ENCODE measurements around the gene IPO8.
A peak's percentile ranks its signal among the peaks of the same experiment; 100 is the strongest.

The IPO8 gene

GRCh38 chr12:30695199-30696102, at the start of gene IPO8:
TSS of gene IPO8 (minus strand) at chr12:30695869. CDS start at chr12:30695647, 222 bp downstream.
- peak; percentile 87 for DNase-seq

- no peak for DNase-seq
Measured at GRCh38 chr12:30744321-30744720, 48.7 kb upstream of the IPO8 start.

- DNase-seq: no peak
Measured at GRCh38 chr12:30740274-30740673, 44.6 kb upstream of the IPO8 start.

- DNase-seq: no peak
Measured at GRCh38 chr12:30739020-30739419, 43.4 kb upstream of the IPO8 start.

GRCh38 chr12:30732954-30733637, 37.4 kb upstream of the IPO8 start:
- DNase-seq: no peak

GRCh38 chr12:30730011-30730410, 34.3 kb upstream of the IPO8 start:
- no peak for DNase-seq

- DNase-seq: no peak
Measured at GRCh38 chr12:30729547-30729946, 33.9 kb upstream of the IPO8 start.

GRCh38 chr12:30726647-30727046, 31.0 kb upstream of the IPO8 start:
- DNase-seq: no peak

GRCh38 chr12:30725739-30726138, 30.1 kb upstream of the IPO8 start:
- no peak for DNase-seq

GRCh38 chr12:30719060-30719459, 23.4 kb upstream of the IPO8 start:
- no peak for DNase-seq

GRCh38 chr12:30707613-30708342, 12.1 kb upstream of the IPO8 start:
- DNase-seq: no peak

GRCh38 chr12:30706476-30706875, 10.8 kb upstream of the IPO8 start:
- DNase-seq: no peak

GRCh38 chr12:30701056-30701455, 5.4 kb upstream of the IPO8 start:
- no peak for DNase-seq

- DNase-seq: no peak
Measured at GRCh38 chr12:30700216-30700900, 4.7 kb upstream of the IPO8 start.

GRCh38 chr12:30698346-30698745, 2.7 kb upstream of the IPO8 start:
- DNase-seq: no peak

- no peak for DNase-seq
Measured at GRCh38 chr12:30696943-30697342, 1.3 kb upstream of the IPO8 start.

GRCh38 chr12:30696486-30696885, 817 bp upstream of the IPO8 start:
- no peak for DNase-seq

- DNase-seq: no peak
Measured at GRCh38 chr12:30696103-30696408, 387 bp upstream of the IPO8 start.

GRCh38 chr12:30694412-30695198, 1.1 kb downstream of the IPO8 start:
- DNase-seq: no peak

GRCh38 chr12:30692470-30692869, 3.2 kb downstream of the IPO8 start:
- DNase-seq: no peak

- DNase-seq: no peak
Measured at GRCh38 chr12:30691122-30691879, 4.4 kb downstream of the IPO8 start.

All from NCI-H1436 (cell line).